HepG2 (cell line): ENCODE results near the gene PACS1. TPM values are rescaled to one million over a fixed set of nuclear protein-coding genes. Genes with fewer than 3 reads are reported as not detected.

Source experiments
- FOSL2 ChIP-seq: sonication (generic); formaldehyde crosslinking; IDR thresholded peaks from 2 replicates; pipeline ENCODE4 v1.4.0; 2020; ENCODE audit warnings: missing genetic modification reagents
- GPBP1L1 ChIP-seq: sonication (generic); formaldehyde crosslinking; IDR thresholded peaks from 2 replicates; pipeline ENCODE4 v1.5.0; 2020; ENCODE audit warnings: mild to moderate bottlenecking, missing genetic modification reagents
- KDM5A ChIP-seq: fragments of 200-600 bp; sonication (generic); IDR thresholded peaks from 2 replicates; pipeline ENCODE4 v1.7.0; 2018; ENCODE audit warnings: antibody characterized with exemption, mild to moderate bottlenecking, low read length, borderline replicate concordance
- KIAA2018 ChIP-seq: sonication (generic); formaldehyde crosslinking; IDR thresholded peaks from 2 replicates; pipeline ENCODE4 v1.5.0; 2020; ENCODE audit warnings: mild to moderate bottlenecking, missing genetic modification reagents, borderline replicate concordance
- NCOA1 ChIP-seq: sonication (generic); formaldehyde crosslinking; IDR thresholded peaks from 2 replicates; pipeline ENCODE4 v1.9.0; 2021; ENCODE audit warnings: missing genetic modification reagents
- PCBP2 ChIP-seq: fragments of 200-400 bp; formaldehyde crosslinking; optimal IDR thresholded peaks from 2 replicates; pipeline ENCODE3; 2018; ENCODE audit warnings: low read length, low read depth; ENCODE audit not compliant: poor library complexity, severe bottlenecking
- RFXAP ChIP-seq: sonication (generic); formaldehyde crosslinking; IDR thresholded peaks from 2 replicates; pipeline ENCODE4 v1.4.0; 2020; ENCODE audit warnings: missing genetic modification reagents, borderline replicate concordance
- THRA ChIP-seq: sonication (generic); formaldehyde crosslinking; IDR thresholded peaks from 2 replicates; pipeline ENCODE4 v1.4.0; 2020; ENCODE audit warnings: missing genetic modification reagents, borderline replicate concordance
- ZBTB39 ChIP-seq: sonication (generic); formaldehyde crosslinking; IDR thresholded peaks from 2 replicates; pipeline ENCODE4 v1.5.0; 2020; ENCODE audit warnings: missing genetic modification reagents
- ZNF10 ChIP-seq: sonication (generic); formaldehyde crosslinking; IDR thresholded peaks from 2 replicates; pipeline ENCODE4 v1.4.0; 2020; ENCODE audit warnings: mild to moderate bottlenecking, low read depth, missing genetic modification reagents, borderline replicate concordance
- ZNF850 ChIP-seq: sonication (generic); formaldehyde crosslinking; conservative IDR thresholded peaks from 2 replicates; pipeline ENCODE4 v1.9.0; 2021; ENCODE audit warnings: mild to moderate bottlenecking, missing genetic modification reagents
- ZXDC ChIP-seq: sonication (generic); formaldehyde crosslinking; IDR thresholded peaks from 2 replicates; pipeline ENCODE4 v1.5.0; 2020; ENCODE audit warnings: mild to moderate bottlenecking, missing genetic modification reagents
- polyA plus RNA-seq, 8 experiments: library from polyadenylated mRNA; depleted of rRNA in 3 of 8; stranded (reverse) in 7 of 8; unstranded in 1 of 8; fragments of >200 nt; fragmentation: Illumina TruSeq in 4 of 8; extraction: Trizol in 4 of 8; gene quantifications; 2 replicates each; pipeline versions ENCODE4 v1.2.1 to v1.2.3, GENCODE V29; 2011 to 2016; ENCODE audit warnings: low read depth in 4 of 8, missing spikeins in 1 of 8, mixed read lengths in 1 of 8; ENCODE audit not compliant: insufficient read depth in 1 of 8
- total RNA-seq, 5 experiments: library from RNA; depleted of rRNA; stranded (reverse); fragments of >200 nt; fragmentation: Illumina TruSeq; extraction: Trizol; gene quantifications; 2 replicates each; pipeline ENCODE4 v1.2.3, GENCODE V29; 2016; ENCODE audit warnings: low read depth in 1 of 5

Gene PACS1
- total and polyA plus RNA-seq, 2 of the 13 experiments (the other 11 are each of a cell fraction or from before 2014, with no cell fraction given), result 7.6 to 8.6 TPM

- TF ChIP-seq ZXDC (CRISPR knock-in tag) (no peak), NCOA1 (0 out of 2 replicates have a peak, but pooled peaks have one; percentile 5), PCBP2 (no peak), GPBP1L1 (CRISPR knock-in tag) (no peak), RFXAP (CRISPR knock-in tag) (no peak), ZNF850 (CRISPR knock-in tag) (no peak), KDM5A (peak; percentile 57), THRA (CRISPR knock-in tag) (no peak), KIAA2018 (CRISPR knock-in tag) (no peak), FOSL2 (no peak), ZNF10 (CRISPR knock-in tag) (no peak), ZBTB39 (CRISPR knock-in tag) (0 out of 2 replicates have a peak, but pooled peaks have one; percentile 20)
These were observed 17.4 kb upstream of the PACS1 start (continued) for GRCh38 chr11:66052664-66052982.
